HepG2 (cell line): ENCODE results near the gene YY1. TPM values are rescaled to one million over a fixed set of nuclear protein-coding genes. Genes with fewer than 3 reads are reported as not detected.
"Not testable (repeated sequence)": the region's sequence is repeated elsewhere in the genome, so short reads cannot be mapped to it uniquely, and the experiment has no call there.

Experiments used
- ATAC-seq: fragments of 200-7000 bp; cut with Tn5 transposase; 3 replicates; pipeline ENCODE4 v1.9.1; 2020; ENCODE audit warnings: mild to moderate bottlenecking, moderate library complexity
- BruUV-seq: library from RNA; stranded (reverse); fragments of 400-500 nt; replicated peaks from 2 replicates; lab custom pipeline; 2021; lab: Mats Ljungman, UMichigan
- CTCF ChIA-PET: fragments of 300-600 bp; formaldehyde crosslinking; extraction: SDS; loops from one replicate; lab custom pipeline; 2021; ENCODE audit warnings: low total read pairs, inconsistent platforms, low intra/inter-chr PET ratio; lab: Yijun Ruan, JAX
- POLR2A ChIA-PET: fragments of 350-600 bp; sonication (Branson Sonifier 250); formaldehyde crosslinking; loops from one replicate; lab custom pipeline; 2020; ENCODE audit warnings: antibody characterized with exemption, inconsistent platforms; lab: Yijun Ruan, JAX
- DNase-seq: peaks from one replicate; pipeline ENCODE4 v3.0.0-alpha.2; 2015; ENCODE audit warnings: low spot score
- FAIRE-seq: peaks from 3 replicates; lab custom pipeline; 2011; peaks lifted over from hg19 to GRCh38; lab: Jason Lieb, UNC
- H2AFZ ChIP-seq: one replicate; pipeline ENCODE4 v1.6.1; 2011; ENCODE audit warnings: low read length, inconsistent platforms
- H3K27ac ChIP-seq: fragments of 300-600 bp; 3 replicates; pipeline ENCODE4 v1.8.0; 2011; ENCODE audit warnings: mixed run types, mild to moderate bottlenecking, mixed read lengths, low read length, inconsistent platforms; ENCODE audit not compliant: insufficient read depth; ENCODE audit errors: extremely low read length
- H3K27me3 ChIP-seq, 2 experiments: fragments of 200-600 bp in 1 of 2; 2 replicates in 1 of 2; 3 replicates in 1 of 2; pipeline versions ENCODE4 v1.6.0 to v1.8.0; 2011; ENCODE audit warnings: low read length in 2 of 2, mild to moderate bottlenecking in 2 of 2, moderate library complexity in 2 of 2, inconsistent platforms in 1 of 2; ENCODE audit not compliant: insufficient read depth in 2 of 2, control insufficient read depth in 1 of 2
- H3K36me3 ChIP-seq, 2 experiments: fragments of 200-600 bp in 1 of 2; replicated peaks in 1 of 2; 2 replicates in 1 of 2; 3 replicates in 1 of 2; pipeline versions ENCODE4 v1.5.1 to v1.8.0; 2011; ENCODE audit warnings: low read length in 2 of 2, inconsistent platforms in 1 of 2; ENCODE audit not compliant: insufficient read depth in 2 of 2, control insufficient read depth in 1 of 2
- H3K4me1 ChIP-seq: 2 replicates; pipeline ENCODE4 v1.5.1; 2012; ENCODE audit warnings: low read length, inconsistent platforms; ENCODE audit not compliant: insufficient read depth
- H3K4me2 ChIP-seq: 2 replicates; pipeline ENCODE4 v1.6.0; 2011; ENCODE audit warnings: low read depth, low read length, inconsistent platforms
- H3K4me3 ChIP-seq, 3 experiments: fragments of 200-600 bp in 1 of 3; sonication (generic), shearing (Covaris generic) in 1 of 3; replicated peaks in 1 of 3; 2 replicates each; pipeline ENCODE4 v1.5.1; 2011 to 2016; ENCODE audit warnings: low read length in 3 of 3, inconsistent platforms in 2 of 3, low read depth in 2 of 3, mild to moderate bottlenecking in 2 of 3, control low read depth in 1 of 3, mixed read lengths in 1 of 3; ENCODE audit not compliant: insufficient read depth in 1 of 3
- H3K79me2 ChIP-seq: one replicate; pipeline ENCODE4 v1.6.1; 2011; ENCODE audit warnings: low read length, inconsistent platforms; ENCODE audit not compliant: insufficient read depth
- H3K9ac ChIP-seq: 2 replicates; pipeline ENCODE4 v1.6.0; 2011; ENCODE audit warnings: mild to moderate bottlenecking, low read depth, low read length, inconsistent platforms; ENCODE audit not compliant: insufficient read depth
- H3K9me3 ChIP-seq: 2 replicates; pipeline ENCODE4 v1.5.1; 2012; ENCODE audit warnings: mild to moderate bottlenecking, low read length
- H4K20me1 ChIP-seq: 2 replicates; pipeline ENCODE4 v1.6.0; 2011; ENCODE audit warnings: inconsistent platforms, mild to moderate bottlenecking, low read length, moderate library complexity; ENCODE audit not compliant: insufficient read depth
- ARID2 ChIP-seq: sonication (generic); formaldehyde crosslinking; IDR thresholded peaks from 2 replicates; pipeline ENCODE4 v1.8.1; 2022; ENCODE audit warnings: mild to moderate bottlenecking, missing genetic modification reagents, borderline replicate concordance
- ETV6 ChIP-seq: sonication (generic); formaldehyde crosslinking; conservative IDR thresholded peaks from 2 replicates; pipeline ENCODE4 v1.4.0; 2020; ENCODE audit warnings: missing genetic modification reagents
- JUNB ChIP-seq: sonication (generic); formaldehyde crosslinking; IDR thresholded peaks from 2 replicates; pipeline ENCODE4 v1.8.0; 2022; ENCODE audit warnings: missing genetic modification reagents, mild to moderate bottlenecking, borderline replicate concordance
- KDM2A ChIP-seq: sonication (generic); formaldehyde crosslinking; IDR thresholded peaks from 2 replicates; pipeline ENCODE4 v1.4.0; 2020; ENCODE audit warnings: low read depth, missing genetic modification reagents, borderline replicate concordance
- MAFF ChIP-seq: IDR thresholded peaks from 2 replicates; pipeline ENCODE4 v1.6.1; 2011; ENCODE audit warnings: low read depth, low read length, improper control_type of control experiment
- MXI1 ChIP-seq: IDR thresholded peaks from 3 replicates; pipeline ENCODE4 v1.6.1; 2012; ENCODE audit warnings: low read depth, low read length, inconsistent platforms, borderline replicate concordance
- ONECUT2 ChIP-seq: sonication (generic); formaldehyde crosslinking; IDR thresholded peaks from 2 replicates; pipeline ENCODE4 v1.4.0; 2020; ENCODE audit warnings: missing genetic modification reagents
- PAF1 ChIP-seq: IDR thresholded peaks from 2 replicates; pipeline ENCODE4 v1.6.1; 2016; ENCODE audit warnings: missing genetic modification reagents, missing compliant biosample characterization
- ZFP36L2 ChIP-seq: sonication (generic); formaldehyde crosslinking; IDR thresholded peaks from 2 replicates; pipeline ENCODE4 v1.4.0; 2020; ENCODE audit warnings: missing genetic modification reagents
- ZNF546 ChIP-seq: sonication (generic); formaldehyde crosslinking; conservative IDR thresholded peaks from 2 replicates; pipeline ENCODE4 v1.8.1; 2023; ENCODE audit warnings: mild to moderate bottlenecking, missing genetic modification reagents
- ZNF674 ChIP-seq: sonication (generic); formaldehyde crosslinking; IDR thresholded peaks from 2 replicates; pipeline ENCODE4 v1.5.0; 2020; ENCODE audit warnings: low read depth, mild to moderate bottlenecking, missing genetic modification reagents
- ZNF749 ChIP-seq: sonication (generic); formaldehyde crosslinking; IDR thresholded peaks from 2 replicates; pipeline ENCODE4 v1.8.0; 2022; ENCODE audit warnings: mild to moderate bottlenecking, missing genetic modification reagents, moderate library complexity, borderline replicate concordance
- ZSCAN25 ChIP-seq: sonication (generic); formaldehyde crosslinking; IDR thresholded peaks from 2 replicates; pipeline ENCODE4 v1.8.0; 2022; ENCODE audit warnings: mild to moderate bottlenecking, missing genetic modification reagents
- WGBS: methylation state at CpG from one replicate; pipeline ENCODE4 v1.1.6; 2017; ENCODE audit warnings: low lambda C conversion rate; 5-methylcytosine and 5-hydroxymethylcytosine counted together
- in situ Hi-C: cut with HindIII; loops from 2 replicates; pipeline ENCODE4 v1.10.0; 2017; ENCODE audit warnings: low pct_unique_long_range_greater_than_20kb; ENCODE audit not compliant: extremely low pct_ligation_motif_present
- intact Hi-C: fragments of 100-400 bp; cut with micrococcal nuclease; formaldehyde crosslinking; loops from one replicate; pipeline ENCODE4 v1.10.0; 2022; ENCODE audit not compliant: unreplicated experiment
- polyA plus RNA-seq, 8 experiments: library from polyadenylated mRNA; depleted of rRNA in 3 of 8; stranded (reverse) in 7 of 8; unstranded in 1 of 8; fragments of >200 nt; fragmentation: Illumina TruSeq in 4 of 8; extraction: Trizol in 4 of 8; gene quantifications; 2 replicates each; pipeline versions ENCODE4 v1.2.1 to v1.2.3, GENCODE V29; 2011 to 2016; ENCODE audit warnings: low read depth in 4 of 8, missing spikeins in 1 of 8, mixed read lengths in 1 of 8; ENCODE audit not compliant: insufficient read depth in 1 of 8
- total RNA-seq, 5 experiments: library from RNA; depleted of rRNA; stranded (reverse); fragments of >200 nt; fragmentation: Illumina TruSeq; extraction: Trizol; gene quantifications; 2 replicates each; pipeline ENCODE4 v1.2.3, GENCODE V29; 2016; ENCODE audit warnings: low read depth in 1 of 5
- TF ChIP-seq, protein P1 (sequence below): sonication (generic); formaldehyde crosslinking; IDR thresholded peaks from 2 replicates; pipeline ENCODE4 v1.8.1; 2023; ENCODE audit warnings: mild to moderate bottlenecking, moderate library complexity, missing genetic modification reagents
- TF ChIP-seq, protein P2 (sequence below): sonication (generic); formaldehyde crosslinking; IDR thresholded peaks from 2 replicates; pipeline ENCODE4 v1.5.1; 2020; ENCODE audit warnings: missing genetic modification reagents, mild to moderate bottlenecking, borderline replicate concordance

The YY1 gene
- total and polyA plus RNA-seq, 2 of the 13 experiments (the other 11 are each of a cell fraction or from before 2014, with no cell fraction given): 29.4 to 68.1 TPM

DNA sequence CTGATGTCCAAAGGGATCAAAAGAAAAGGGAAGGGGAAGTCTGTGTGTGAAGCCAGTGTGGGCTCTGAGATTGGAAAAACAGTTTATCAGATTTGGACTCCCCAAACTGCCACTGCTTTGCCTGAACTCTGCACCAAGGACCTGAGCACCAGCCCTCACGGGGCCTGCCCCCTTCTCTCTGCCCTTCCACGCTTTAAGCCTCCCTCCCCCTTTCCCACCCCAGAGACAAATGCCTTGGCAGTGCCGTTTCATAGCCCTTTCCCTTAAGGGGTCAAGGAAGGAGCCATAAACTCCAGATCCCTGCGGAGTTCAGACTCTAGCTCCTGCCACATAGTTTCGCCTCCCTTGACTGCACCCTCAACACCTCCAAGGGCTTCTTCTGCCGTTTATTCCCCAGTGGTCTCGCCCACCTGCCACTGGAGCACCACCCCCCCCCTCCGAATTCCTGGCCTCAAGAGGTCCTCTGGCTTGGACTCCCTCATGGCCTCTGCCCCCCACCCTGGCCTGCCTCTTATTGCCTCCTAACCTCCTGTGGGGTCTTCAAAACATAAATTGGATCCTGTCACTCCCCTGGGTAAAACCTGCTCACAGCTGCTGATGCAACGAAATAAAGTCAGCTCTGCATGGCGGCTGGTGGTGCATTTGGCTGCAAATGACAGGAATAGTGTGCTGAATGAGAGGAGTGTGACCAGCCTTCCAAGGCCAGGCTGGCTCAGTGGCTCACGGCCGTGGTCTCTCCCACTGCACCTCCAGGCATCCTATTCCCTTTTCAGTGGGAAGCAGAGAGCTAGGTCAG is 48.5 kb downstream of the YY1 start:
- FAIRE-seq: no peak
- intact Hi-C loops (no loop called here), in situ Hi-C loops (no loop called here)
- DNase-seq: no peak
- Histone ChIP-seq H3K9ac (no peak overlapping the region), H3K36me3 (no peaks in the 10 kb centered on the region), H3K4me3 (no peak overlapping the region), H3K27ac (peak overlapping the region; percentile 40), H3K9me3 (no peaks in the 10 kb centered on the region), H3K27me3 (no peaks in the 10 kb centered on the region), H2AFZ (no peak overlapping the region), H4K20me1 (no peaks in the 10 kb centered on the region), H3K4me1 (peaks cover 66% of the 10 kb centered on the region), H3K4me2 (no peak overlapping the region), H3K79me2 (no peaks in the 10 kb centered on the region)
- no peak for ATAC-seq
- ChIA-PET POLR2A (interaction anchor here (1.2 kb wide), 1 partner anchor 19 kb away, joined by 3 read pairs; the partner anchor contains the start of gene SLC25A29), CTCF (no interaction called here)
- no TSS peak for BruUV-seq
- no peak for TF ChIP-seq KDM2A
- TF ChIP-seq, protein P1, sequence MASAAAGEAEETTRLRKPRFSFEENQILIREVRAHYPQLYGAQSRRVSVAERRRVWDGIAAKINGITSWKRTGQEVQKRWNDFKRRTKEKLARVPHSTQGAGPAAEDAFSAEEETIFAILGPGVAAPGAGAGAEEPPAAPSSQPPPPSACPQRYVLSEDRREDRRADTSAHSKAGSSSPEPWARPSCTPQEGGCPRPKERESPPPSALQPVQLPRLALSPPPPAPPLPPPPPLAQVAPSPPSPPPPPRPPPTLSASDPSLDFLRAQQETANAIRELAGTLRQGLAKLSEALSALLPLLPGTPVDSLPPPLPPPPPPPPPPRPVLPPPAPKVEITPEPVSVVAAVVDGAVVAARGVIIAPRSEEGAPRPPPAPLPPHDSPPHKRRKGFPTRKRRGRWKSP (CRISPR knock-in tag): no peak
- no peak for TF ChIP-seq ONECUT2 (CRISPR knock-in tag)
- no peak for TF ChIP-seq ZNF674 (CRISPR knock-in tag)
- TF ChIP-seq ZNF546 (CRISPR knock-in tag): no peak
- no peak for TF ChIP-seq ZFP36L2 (CRISPR knock-in tag)
- TF ChIP-seq, protein P2, sequence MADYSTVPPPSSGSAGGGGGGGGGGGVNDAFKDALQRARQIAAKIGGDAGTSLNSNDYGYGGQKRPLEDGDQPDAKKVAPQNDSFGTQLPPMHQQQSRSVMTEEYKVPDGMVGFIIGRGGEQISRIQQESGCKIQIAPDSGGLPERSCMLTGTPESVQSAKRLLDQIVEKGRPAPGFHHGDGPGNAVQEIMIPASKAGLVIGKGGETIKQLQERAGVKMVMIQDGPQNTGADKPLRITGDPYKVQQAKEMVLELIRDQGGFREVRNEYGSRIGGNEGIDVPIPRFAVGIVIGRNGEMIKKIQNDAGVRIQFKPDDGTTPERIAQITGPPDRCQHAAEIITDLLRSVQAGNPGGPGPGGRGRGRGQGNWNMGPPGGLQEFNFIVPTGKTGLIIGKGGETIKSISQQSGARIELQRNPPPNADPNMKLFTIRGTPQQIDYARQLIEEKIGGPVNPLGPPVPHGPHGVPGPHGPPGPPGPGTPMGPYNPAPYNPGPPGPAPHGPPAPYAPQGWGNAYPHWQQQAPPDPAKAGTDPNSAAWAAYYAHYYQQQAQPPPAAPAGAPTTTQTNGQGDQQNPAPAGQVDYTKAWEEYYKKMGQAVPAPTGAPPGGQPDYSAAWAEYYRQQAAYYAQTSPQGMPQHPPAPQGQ (CRISPR knock-in tag): no peak
- no peak for TF ChIP-seq PAF1 (CRISPR knock-in tag)
- TF ChIP-seq ETV6: no peak
- TF ChIP-seq MAFF: no peak
- no peak for TF ChIP-seq ARID2 (CRISPR knock-in tag)
- no peak for TF ChIP-seq JUNB (CRISPR knock-in tag)
- TF ChIP-seq MXI1: no peak
- TF ChIP-seq ZSCAN25 (CRISPR knock-in tag): no peak
- TF ChIP-seq ZNF749 (CRISPR knock-in tag): no peak
- WGBS: 76% methylated on average over 11 of the region's 12 CpGs

DNA sequence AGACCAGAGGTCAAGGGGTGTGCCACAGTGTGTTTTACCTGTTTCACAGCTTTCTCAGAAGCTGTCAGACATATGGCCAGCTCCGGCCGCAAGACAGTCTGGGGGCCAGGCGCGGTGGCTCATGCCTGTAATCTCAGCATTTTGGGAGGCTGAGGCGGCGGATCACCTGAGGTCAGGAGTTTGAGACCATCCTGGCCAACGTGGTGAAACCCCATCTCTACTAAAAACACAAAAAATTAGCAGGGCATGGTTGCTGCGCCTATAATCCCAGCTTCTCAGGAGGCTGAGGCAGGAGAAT is 49.0 kb downstream of the YY1 start:
- CTCF ChIA-PET, H3K27me3 ChIP-seq, H3K36me3 ChIP-seq, FAIRE-seq, H3K9me3 ChIP-seq, H3K79me2 ChIP-seq, intact Hi-C loops, in situ Hi-C loops, H2AFZ ChIP-seq, DNase-seq, H3K4me2 ChIP-seq, BruUV-seq, ATAC-seq, H4K20me1 ChIP-seq, H3K4me3 ChIP-seq, H3K9ac ChIP-seq: not testable (repeated sequence)
- peaks cover 66% of the 10 kb centered on the region for H3K4me1 ChIP-seq
- peak overlapping the region; percentile 34 for H3K27ac ChIP-seq
- WGBS: 93% methylated on average over 6 of the region's 8 CpGs
- POLR2A ChIA-PET: interaction anchor here (1.2 kb wide), 1 partner anchor 18 kb away, joined by 3 read pairs; the partner anchor contains the start of gene SLC25A29
